Measurements from ENCODE around the gene SOWAHD. TPM values are rescaled to one million over a fixed set of nuclear protein-coding genes. Genes with fewer than 3 reads are reported as not detected.
A peak's percentile ranks its signal among the peaks of the same experiment; 100 is the strongest.
"Not testable (repeated sequence)": the region's sequence is repeated elsewhere in the genome, so short reads cannot be mapped to it uniquely, and the experiment has no call there.

Gene SOWAHD
- total and polyA plus RNA-seq, 5 experiments from 2014 or later: 0.43 to 2.0 (median 1.1) TPM

- peak overlapping the region in 9 of 10 donors; percentile 25 to 83 (median 48) for H3K4me3 Mint-ChIP-seq
- peaks cover 17 to 49% (median 40%) of the 10 kb centered on the region in 4 donors for H3K4me1 Mint-ChIP-seq
- H3K36me3 Mint-ChIP-seq: no peaks in the 10 kb centered on the region
- no peak for DNase-seq
- H3K9me3 Mint-ChIP-seq: peaks cover 0 to 2% (median 0%) of the 10 kb centered on the region in 9 donors
- POLR2A ChIA-PET: interaction anchor here (0.6 to 6.9 kb wide), 6 partner anchors 15 to 111 kb away, joined by 3 to 43 read pairs (median 6); partner anchors contain the start of genes NDUFA1, RNF113A, RPL39 and SEPTIN6
- H3K27ac Mint-ChIP-seq: peak overlapping the region in 5 of 10 donors; percentile 19 to 75 (median 40)
- H3K27me3 Mint-ChIP-seq: no peaks in the 10 kb centered on the region
- ATAC-seq: no peak
Measured at GRCh38 chrX:119760026-119760877, 1.9 kb downstream of the SOWAHD start.

DNA sequence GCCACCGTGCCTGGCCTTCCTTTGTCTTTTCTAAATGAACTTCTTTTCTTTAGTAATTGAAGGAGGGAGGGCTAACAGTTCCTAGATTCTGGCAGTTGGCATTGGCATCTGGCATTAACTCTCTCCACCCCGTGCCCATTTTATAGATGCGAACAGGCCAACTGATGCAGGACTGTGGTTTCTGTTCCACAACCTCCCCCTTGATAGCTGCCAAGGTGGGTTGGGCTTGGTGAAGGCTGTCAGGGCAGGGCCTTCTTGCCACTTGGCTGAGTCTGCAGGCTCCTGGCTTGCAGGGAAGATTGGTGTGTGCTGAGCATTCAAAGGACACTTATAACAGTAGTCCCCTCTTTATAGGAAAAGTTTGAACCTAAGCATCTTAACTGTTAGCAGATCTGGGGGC, 4.3 kb downstream of the SOWAHD start:
- peaks cover 0 to 2% (median 0%) of the 10 kb centered on the region in 9 donors for H3K9me3 Mint-ChIP-seq
- peak overlapping the region in 3 of 10 donors; percentile 13 to 87 (median 76) for H3K27ac Mint-ChIP-seq
- POLR2A ChIA-PET: interaction anchor here (0.7 kb wide), 1 partner anchor 250 kb away, joined by 3 read pairs; no protein-coding TSS in a partner anchor
- H3K27me3 Mint-ChIP-seq: no peaks in the 10 kb centered on the region
- H3K4me3 Mint-ChIP-seq: no peak overlapping the region
- DNase-seq: no peak
- ATAC-seq: no peak
- H3K36me3 Mint-ChIP-seq: no peaks in the 10 kb centered on the region
- peaks cover 1 to 25% (median 16%) of the 10 kb centered on the region in 4 donors for H3K4me1 Mint-ChIP-seq

GRCh38 chrX:119763181-119763580, 4.8 kb downstream of the SOWAHD start:
- peak overlapping the region in 5 of 10 donors; percentile 23 to 89 (median 57) for H3K27ac Mint-ChIP-seq
- POLR2A ChIA-PET: no interaction called here

GRCh38 chrX:119763836-119764387, 5.5 kb downstream of the SOWAHD start:
- Mint-ChIP-seq H3K4me1 (peaks cover 0 to 25% (median 14%) of the 10 kb centered on the region in 4 donors), H3K27me3 (no peaks in the 10 kb centered on the region), H3K9me3 (no peaks in the 10 kb centered on the region), H3K36me3 (peaks cover 0 to 1% (median 0%) of the 10 kb centered on the region in 3 donors), H3K27ac (peak overlapping the region in 5 of 10 donors; percentile 20 to 72 (median 51)), H3K4me3 (no peak overlapping the region)
- POLR2A ChIA-PET: interaction anchor here (1.2 to 1.4 kb wide), 2 partner anchors 7 to 27 kb away, joined by 3 read pairs; partner anchors contain the start of gene RPL39
- DNase-seq: no peak
- ATAC-seq: no peak

More at GRCh38 chrX:119763181-119763580, 4.8 kb downstream of the SOWAHD start:
- Mint-ChIP-seq H3K4me1 (peaks cover 0 to 25% (median 14%) of the 10 kb centered on the region in 4 donors), H3K9me3 (no peaks in the 10 kb centered on the region), H3K36me3 (no peaks in the 10 kb centered on the region), H3K27me3 (no peaks in the 10 kb centered on the region), H3K4me3 (no peak overlapping the region)
- no peak for ATAC-seq
- no peak for DNase-seq

GRCh38 chrX:119768436-119768835, 10.0 kb downstream of the SOWAHD start:
- H3K4me1 Mint-ChIP-seq, ATAC-seq, H3K4me3 Mint-ChIP-seq, H3K27me3 Mint-ChIP-seq, H3K27ac Mint-ChIP-seq, H3K36me3 Mint-ChIP-seq, DNase-seq, H3K9me3 Mint-ChIP-seq: not testable (repeated sequence)
- POLR2A ChIA-PET: interaction anchor here (0.9 kb wide), 1 partner anchor 9 kb away, joined by 3 read pairs; no protein-coding TSS in a partner anchor

DNA sequence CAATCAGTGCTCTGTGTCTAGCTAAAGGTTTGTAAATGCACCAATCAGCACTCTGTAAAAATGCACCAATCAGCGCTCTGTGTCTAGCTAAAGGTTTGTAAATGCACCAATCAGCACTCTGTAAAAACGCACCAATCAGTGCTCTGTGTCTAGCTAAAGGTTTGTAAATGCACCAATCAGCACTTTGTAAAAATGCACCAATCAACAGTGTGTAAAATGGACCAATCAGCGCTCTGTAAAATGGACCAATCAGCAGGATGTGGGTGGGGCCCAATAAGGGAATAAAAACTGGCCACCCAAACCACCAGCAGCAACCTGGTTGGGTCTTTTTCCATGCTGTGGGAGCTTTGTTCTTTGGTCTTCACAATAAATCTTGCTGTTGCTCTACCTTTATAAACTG, 11.0 kb downstream of the SOWAHD start:
- POLR2A ChIA-PET: interaction anchor here (1.3 to 1.6 kb wide), 2 partner anchors 11 to 22 kb away, joined by 3 to 4 read pairs; partner anchors contain the start of genes RPL39 and SOWAHD
- not testable (repeated sequence) for DNase-seq, H3K27me3 Mint-ChIP-seq, H3K27ac Mint-ChIP-seq, H3K4me3 Mint-ChIP-seq, H3K9me3 Mint-ChIP-seq, H3K36me3 Mint-ChIP-seq, H3K4me1 Mint-ChIP-seq, ATAC-seq

GRCh38 chrX:119775517-119776238, 17.3 kb downstream of the SOWAHD start:
- peak overlapping the region in 1 of 10 donors; percentile 33 for H3K4me3 Mint-ChIP-seq
- DNase-seq (no peak), ATAC-seq (no peak)
- H3K36me3 Mint-ChIP-seq: peaks cover 0 to under 1% (median 0%) of the 10 kb centered on the region in 3 donors
- peaks cover 0 to 7% (median 4%) of the 10 kb centered on the region in 4 donors for H3K4me1 Mint-ChIP-seq
- no peaks in the 10 kb centered on the region for H3K9me3 Mint-ChIP-seq
- H3K27me3 Mint-ChIP-seq: no peaks in the 10 kb centered on the region
- H3K27ac Mint-ChIP-seq: peak overlapping the region in 3 of 10 donors; percentile 9 to 41 (median 35)
- POLR2A ChIA-PET: interaction anchor here (1.4 to 2.0 kb wide), 2 partner anchors 17 to 22 kb away, joined by 3 to 6 read pairs; partner anchors contain the start of gene SOWAHD

DNA sequence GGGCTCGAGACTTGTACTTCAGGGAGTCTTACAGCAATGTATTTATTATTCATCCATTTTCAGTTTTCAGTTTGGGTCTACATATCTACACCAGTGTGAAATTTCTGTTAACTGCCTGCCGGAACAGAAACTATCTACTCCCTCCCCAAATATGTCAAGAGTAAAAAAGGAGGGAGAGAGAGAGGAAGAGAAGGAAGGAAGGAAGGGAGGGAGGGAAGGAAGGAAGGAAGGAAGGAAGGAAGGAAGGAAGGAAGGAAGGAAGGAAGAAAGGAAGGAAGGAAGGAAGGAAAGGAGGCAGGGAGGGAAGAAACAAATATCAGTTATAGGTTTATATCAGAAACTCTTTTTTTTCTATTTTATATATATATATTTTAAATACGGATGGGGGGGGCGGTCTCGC, 20.4 kb downstream of the SOWAHD start:
- H3K4me1 Mint-ChIP-seq: peaks cover 0 to 7% (median 6%) of the 10 kb centered on the region in 4 donors
- POLR2A ChIA-PET: interaction anchor here (1.2 kb wide), 1 partner anchor 20 kb away, joined by 5 read pairs; the partner anchor contains the start of gene SOWAHD
- H3K36me3 Mint-ChIP-seq: peaks cover 0 to 22% (median 0%) of the 10 kb centered on the region in 3 donors
- peak overlapping the region in 3 of 10 donors; percentile 40 to 60 (median 43) for H3K27ac Mint-ChIP-seq
- H3K9me3 Mint-ChIP-seq: no peaks in the 10 kb centered on the region
- DNase-seq: no peak
- H3K27me3 Mint-ChIP-seq: no peaks in the 10 kb centered on the region
- no peak for ATAC-seq
- H3K4me3 Mint-ChIP-seq: no peak overlapping the region

- Mint-ChIP-seq H3K27me3 (no peaks in the 10 kb centered on the region), H3K36me3 (peaks cover 0 to 53% (median 1%) of the 10 kb centered on the region in 3 donors), H3K9me3 (no peaks in the 10 kb centered on the region), H3K4me3 (no peak overlapping the region), H3K4me1 (peaks cover 0 to 29% (median 18%) of the 10 kb centered on the region in 4 donors), H3K27ac (peak overlapping the region in 4 of 10 donors; percentile 48 to 81 (median 66))
- POLR2A ChIA-PET: interaction anchor here (1.8 kb wide), 1 partner anchor 8 kb away, joined by 7 read pairs; the partner anchor contains the start of gene RPL39
- ATAC-seq: no peak
- DNase-seq: no peak
Measured at GRCh38 chrX:119783026-119783425, 24.6 kb downstream of the SOWAHD start.

- ATAC-seq (peak; percentile 71 to 73), DNase-seq (peak; percentile 9 to 67 (median 41))
- Mint-ChIP-seq H3K4me1 (peaks cover 0 to 43% (median 31%) of the 10 kb centered on the region in 4 donors), H3K27me3 (no peaks in the 10 kb centered on the region), H3K4me3 (peak overlapping the region in 1 of 10 donors; percentile 38), H3K27ac (peak overlapping the region in 8 of 10 donors; percentile 0 to 64 (median 34)), H3K9me3 (no peaks in the 10 kb centered on the region), H3K36me3 (peaks cover 0 to 72% (median 5%) of the 10 kb centered on the region in 3 donors)
- POLR2A ChIA-PET: interaction anchor here (0.7 to 1.2 kb wide), 3 partner anchors 55 to 182 kb away, joined by 3 to 4 read pairs (median 3); no protein-coding TSS in a partner anchor
Measured at GRCh38 chrX:119784747-119785446, 26.5 kb downstream of the SOWAHD start.

GRCh38 chrX:119790977-119791436, 32.6 kb downstream of the SOWAHD start:
- Mint-ChIP-seq H3K4me1 (peaks cover 0 to 48% (median 30%) of the 10 kb centered on the region in 4 donors), H3K27me3 (no peaks in the 10 kb centered on the region), H3K36me3 (peaks cover 0 to 40% (median 4%) of the 10 kb centered on the region in 3 donors), H3K4me3 (peak overlapping the region; percentile 92 to 97 (median 95)), H3K9me3 (no peaks in the 10 kb centered on the region), H3K27ac (peak overlapping the region; percentile 94 to 98 (median 97))
- ATAC-seq: peak; percentile 23 to 38
- POLR2A ChIA-PET: interaction anchor here (0.5 to 3.1 kb wide), 20 partner anchors 9 to 308 kb away, joined by 3 to 43 read pairs (median 4); partner anchors contain the start of genes NDUFA1, NKRF, RNF113A and SOWAHD
- peak in 9 of 10 donors; percentile 7 to 64 (median 26) for DNase-seq
